HEK293T (cell line): ENCODE results near the gene OR9Q2.

ENCODE experiments used
- ARNT ChIP-seq: fragments of 450-650 bp; IDR thresholded peaks from 2 replicates; pipeline ENCODE4 v1.6.1; 2017; ENCODE audit warnings: mild to moderate bottlenecking
- BHLHE40 ChIP-seq: fragments of 450-650 bp; IDR thresholded peaks from 2 replicates; pipeline ENCODE4 v1.6.1; 2016; ENCODE audit warnings: mild to moderate bottlenecking, moderate library complexity, borderline replicate concordance
- CTBP1 ChIP-seq: fragments of 450-650 bp; IDR thresholded peaks from 2 replicates; pipeline ENCODE4 v1.6.1; 2016; ENCODE audit warnings: borderline replicate concordance
- ELF4 ChIP-seq: fragments of 450-650 bp; IDR thresholded peaks from 2 replicates; pipeline ENCODE4 v1.6.1; 2017; ENCODE audit warnings: antibody characterized with exemption
- FOXA1 ChIP-seq: fragments of 450-650 bp; IDR thresholded peaks from 2 replicates; pipeline ENCODE4 v1.6.1; 2016; ENCODE audit warnings: mild to moderate bottlenecking
- FOXK2 ChIP-seq: fragments of 450-650 bp; IDR thresholded peaks from 2 replicates; pipeline ENCODE4 v1.6.1; 2016; ENCODE audit warnings: mild to moderate bottlenecking
- FOXM1 ChIP-seq: fragments of 450-650 bp; IDR thresholded peaks from 2 replicates; pipeline ENCODE4 v1.6.1; 2017; ENCODE audit warnings: mild to moderate bottlenecking, borderline replicate concordance
- L3MBTL2 ChIP-seq: fragments of 450-650 bp; conservative IDR thresholded peaks from 2 replicates; pipeline ENCODE4 v1.6.1; 2016; ENCODE audit warnings: mild to moderate bottlenecking
- NFRKB ChIP-seq: fragments of 450-650 bp; IDR thresholded peaks from 2 replicates; pipeline ENCODE4 v1.6.1; 2016; ENCODE audit warnings: mild to moderate bottlenecking, moderate library complexity
- SP1 ChIP-seq: fragments of 450-650 bp; IDR thresholded peaks from 2 replicates; pipeline ENCODE4 v1.6.1; 2017
- TARDBP ChIP-seq: fragments of 450-650 bp; IDR thresholded peaks from 2 replicates; pipeline ENCODE4 v1.6.1; 2016
- ZNF384 ChIP-seq: fragments of 450-650 bp; IDR thresholded peaks from 2 replicates; pipeline ENCODE4 v1.6.1; 2016

DNA sequence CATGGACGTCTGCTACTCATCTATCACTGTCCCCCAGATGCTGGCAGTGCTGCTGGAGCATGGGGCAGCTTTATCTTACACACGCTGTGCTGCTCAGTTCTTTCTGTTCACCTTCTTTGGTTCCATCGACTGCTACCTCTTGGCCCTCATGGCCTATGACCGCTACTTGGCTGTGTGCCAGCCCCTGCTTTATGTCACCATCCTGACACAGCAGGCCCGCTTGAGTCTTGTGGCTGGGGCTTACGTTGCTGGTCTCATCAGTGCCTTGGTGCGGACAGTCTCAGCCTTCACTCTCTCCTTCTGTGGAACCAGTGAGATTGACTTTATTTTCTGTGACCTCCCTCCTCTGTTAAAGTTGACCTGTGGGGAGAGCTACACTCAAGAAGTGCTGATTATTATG is 9.2 kb upstream of the OR9Q2 start:
- TF ChIP-seq ZNF384 (no peak), SP1 (no peak), FOXA1 (no peak), ARNT (no peak), TARDBP (no peak), CTBP1 (no peak), FOXK2 (no peak), L3MBTL2 (no peak), NFRKB (no peak), FOXM1 (no peak), ELF4 (no peak), BHLHE40 (no peak)
